Mesendoderm (in vitro differentiated cells): ENCODE measurements around the gene TMEM222.

Experiments used
- DNase-seq: peaks from one replicate; pipeline ENCODE4 v3.0.0; 2013
- H2AK5ac ChIP-seq: 2 replicates; pipeline ENCODE4 v1.6.1; 2013; ENCODE audit warnings: low read length, inconsistent platforms
- H2BK120ac ChIP-seq: 2 replicates; pipeline ENCODE4 v1.6.1; 2013; ENCODE audit warnings: low read depth, mild to moderate bottlenecking, low read length, moderate library complexity, mixed read lengths
- H2BK15ac ChIP-seq: replicated peaks from 2 replicates; pipeline ENCODE4 v1.6.1; 2013; ENCODE audit warnings: low read depth, mild to moderate bottlenecking, moderate library complexity
- H2BK5ac ChIP-seq: 2 replicates; pipeline ENCODE4 v1.6.1; 2013; ENCODE audit warnings: low read length, inconsistent platforms
- H3K18ac ChIP-seq: 2 replicates; pipeline ENCODE4 v1.6.1; 2013; ENCODE audit warnings: mild to moderate bottlenecking, low read length, mixed read lengths
- H3K23ac ChIP-seq: one replicate; pipeline ENCODE4 v1.6.1; 2013; ENCODE audit warnings: low read length
- H3K27ac ChIP-seq: 2 replicates; pipeline ENCODE4 v1.5.1; 2013; ENCODE audit warnings: low read depth, mild to moderate bottlenecking, inconsistent platforms, low read length, moderate library complexity
- H3K27me3 ChIP-seq: 2 replicates; pipeline ENCODE4 v1.6.1; 2013; ENCODE audit warnings: low read length, control low read depth, mild to moderate bottlenecking, inconsistent platforms; ENCODE audit not compliant: insufficient read depth, poor library complexity
- H3K36me3 ChIP-seq: 2 replicates; pipeline ENCODE4 v1.6.1; 2013; ENCODE audit warnings: low read length, inconsistent platforms; ENCODE audit not compliant: control insufficient read depth, insufficient read depth
- H3K4ac ChIP-seq: one replicate; pipeline ENCODE4 v1.6.1; 2013; ENCODE audit warnings: low read depth, mild to moderate bottlenecking, low read length, moderate library complexity
- H3K4me1 ChIP-seq: 2 replicates; pipeline ENCODE4 v1.6.1; 2013; ENCODE audit warnings: low read depth, low read length, inconsistent platforms; ENCODE audit not compliant: control insufficient read depth
- H3K4me2 ChIP-seq: 2 replicates; pipeline ENCODE4 v1.6.1; 2013; ENCODE audit warnings: low read length
- H3K4me3 ChIP-seq: 2 replicates; pipeline ENCODE4 v1.5.1; 2013; ENCODE audit warnings: mild to moderate bottlenecking, low read length
- H3K56ac ChIP-seq: one replicate; pipeline ENCODE4 v1.6.1; 2013; ENCODE audit warnings: low read length
- H3K79me1 ChIP-seq: 2 replicates; pipeline ENCODE4 v1.6.1; 2013; ENCODE audit warnings: low read length, inconsistent platforms
- H3K79me2 ChIP-seq: 2 replicates; pipeline ENCODE4 v1.6.1; 2013; ENCODE audit warnings: mild to moderate bottlenecking, low read length; ENCODE audit not compliant: control insufficient read depth, insufficient read depth
- H3K9ac ChIP-seq: 2 replicates; pipeline ENCODE4 v1.6.1; 2013; ENCODE audit warnings: low read length, inconsistent platforms
- H4K5ac ChIP-seq: one replicate; pipeline ENCODE4 v1.6.1; 2013; ENCODE audit warnings: low read length
- H4K8ac ChIP-seq: one replicate; pipeline ENCODE4 v1.6.1; 2013; ENCODE audit warnings: low read depth, mild to moderate bottlenecking, control low read depth, low read length, moderate library complexity
- WGBS: extraction: QIAGEN DNeasy Blood & Tissue Kit; methylation state at CpG from one replicate; pipeline ENCODE4 v1.1.7; 2013; ENCODE audit warnings: low lambda C conversion rate, missing lambda C conversion rate; ENCODE audit not compliant: insufficient coverage; ENCODE audit errors: extremely low coverage; 5-methylcytosine and 5-hydroxymethylcytosine counted together

TMEM222 gene

DNA sequence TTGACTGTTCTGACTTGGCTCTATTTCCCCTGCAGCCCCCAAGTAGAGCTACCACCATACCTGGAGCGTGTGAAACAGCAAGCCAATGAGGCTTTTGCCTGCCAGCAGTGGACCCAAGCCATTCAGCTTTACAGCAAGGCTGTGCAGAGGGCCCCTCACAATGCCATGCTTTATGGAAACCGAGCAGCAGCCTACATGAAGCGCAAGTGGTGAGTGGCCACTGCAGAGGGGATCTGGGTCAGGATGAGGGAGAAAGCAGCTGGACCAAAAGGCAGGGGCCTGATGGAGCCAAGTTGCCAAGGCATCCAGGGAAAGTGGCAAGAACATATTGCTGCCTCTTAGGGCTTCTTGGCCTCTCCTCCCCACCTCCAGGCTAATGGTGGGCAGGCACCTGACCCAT, 24.1 kb upstream of the TMEM222 start:
- Histone ChIP-seq H4K8ac (no peak overlapping the region), H3K36me3 (no peaks in the 10 kb centered on the region), H2AK5ac (no peak overlapping the region), H4K5ac (no peak overlapping the region), H3K23ac (no peak overlapping the region), H3K4me2 (no peak overlapping the region), H3K79me2 (no peaks in the 10 kb centered on the region), H3K4me1 (peaks cover 13% of the 10 kb centered on the region), H3K18ac (no peak overlapping the region), H3K27me3 (no peaks in the 10 kb centered on the region), H3K79me1 (no peaks in the 10 kb centered on the region), H2BK120ac (no peak overlapping the region), H2BK5ac (no peak overlapping the region), H3K9ac (no peak overlapping the region), H3K4ac (no peak overlapping the region), H3K56ac (no peak overlapping the region), H3K27ac (no peak overlapping the region), H3K4me3 (no peak overlapping the region), H2BK15ac (no peak overlapping the region)
- no CpG with 5 or more reads among the region's 3 CpGs for WGBS
- DNase-seq: no peak

DNA sequence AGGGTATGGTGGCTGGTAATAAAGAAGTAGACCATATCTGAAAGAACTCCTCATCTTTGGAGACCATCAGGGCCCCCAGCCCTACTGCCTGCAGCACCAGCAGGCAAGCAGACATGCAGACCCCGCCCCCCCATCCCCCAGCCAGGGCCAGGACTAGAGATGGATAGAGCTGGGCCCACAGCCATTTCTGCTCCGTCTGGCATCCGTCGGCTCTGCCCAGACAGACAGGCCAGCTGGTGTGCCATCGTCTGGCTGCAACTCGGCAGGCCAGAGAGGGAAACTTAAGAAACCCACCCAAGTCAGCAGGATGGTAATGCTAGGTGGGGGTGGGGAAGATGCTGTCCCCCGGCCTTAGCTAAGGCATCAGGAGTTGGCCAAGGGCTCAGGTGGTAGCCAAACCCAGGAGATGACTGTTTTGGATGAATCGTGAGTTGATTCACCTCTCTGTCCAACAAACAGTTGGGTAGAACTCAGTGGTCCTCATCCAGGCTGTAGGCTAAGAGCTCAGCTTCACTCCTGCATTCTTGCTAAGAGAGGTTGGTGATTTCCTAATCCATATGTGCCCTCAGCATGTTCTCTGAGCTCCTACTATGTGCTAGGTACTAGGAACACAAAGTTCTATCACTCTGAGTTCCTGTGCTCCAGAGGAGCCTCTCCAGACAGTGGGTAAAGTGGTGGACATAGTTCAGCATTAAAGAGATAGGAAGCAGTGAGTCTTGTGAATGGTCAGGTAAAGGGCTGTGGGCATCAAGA, 23.2 kb upstream of the TMEM222 start:
- H3K27ac ChIP-seq: peak overlapping the region; percentile 63
- no peaks in the 10 kb centered on the region for H3K79me2 ChIP-seq
- no peaks in the 10 kb centered on the region for H3K27me3 ChIP-seq
- no peak overlapping the region for H4K8ac ChIP-seq
- H3K36me3 ChIP-seq: no peaks in the 10 kb centered on the region
- peak overlapping the region; percentile 1 for H3K4ac ChIP-seq
- no peak overlapping the region for H2BK15ac ChIP-seq
- H4K5ac ChIP-seq: no peak overlapping the region
- no peak for DNase-seq
- peak overlapping the region; percentile 21 for H3K18ac ChIP-seq
- peak overlapping the region; percentile 82 for H2BK5ac ChIP-seq
- H3K56ac ChIP-seq: peak overlapping the region; percentile 45
- H3K4me3 ChIP-seq: no peak overlapping the region
- H2AK5ac ChIP-seq: peak overlapping the region; percentile 35
- no CpG with 5 or more reads among the region's 8 CpGs for WGBS
- no peak overlapping the region for H3K4me2 ChIP-seq
- peaks cover 13% of the 10 kb centered on the region for H3K4me1 ChIP-seq
- H3K23ac ChIP-seq: peak overlapping the region; percentile 97
- H3K79me1 ChIP-seq: no peaks in the 10 kb centered on the region
- no peak overlapping the region for H2BK120ac ChIP-seq
- H3K9ac ChIP-seq: peak overlapping the region; percentile 50

DNA sequence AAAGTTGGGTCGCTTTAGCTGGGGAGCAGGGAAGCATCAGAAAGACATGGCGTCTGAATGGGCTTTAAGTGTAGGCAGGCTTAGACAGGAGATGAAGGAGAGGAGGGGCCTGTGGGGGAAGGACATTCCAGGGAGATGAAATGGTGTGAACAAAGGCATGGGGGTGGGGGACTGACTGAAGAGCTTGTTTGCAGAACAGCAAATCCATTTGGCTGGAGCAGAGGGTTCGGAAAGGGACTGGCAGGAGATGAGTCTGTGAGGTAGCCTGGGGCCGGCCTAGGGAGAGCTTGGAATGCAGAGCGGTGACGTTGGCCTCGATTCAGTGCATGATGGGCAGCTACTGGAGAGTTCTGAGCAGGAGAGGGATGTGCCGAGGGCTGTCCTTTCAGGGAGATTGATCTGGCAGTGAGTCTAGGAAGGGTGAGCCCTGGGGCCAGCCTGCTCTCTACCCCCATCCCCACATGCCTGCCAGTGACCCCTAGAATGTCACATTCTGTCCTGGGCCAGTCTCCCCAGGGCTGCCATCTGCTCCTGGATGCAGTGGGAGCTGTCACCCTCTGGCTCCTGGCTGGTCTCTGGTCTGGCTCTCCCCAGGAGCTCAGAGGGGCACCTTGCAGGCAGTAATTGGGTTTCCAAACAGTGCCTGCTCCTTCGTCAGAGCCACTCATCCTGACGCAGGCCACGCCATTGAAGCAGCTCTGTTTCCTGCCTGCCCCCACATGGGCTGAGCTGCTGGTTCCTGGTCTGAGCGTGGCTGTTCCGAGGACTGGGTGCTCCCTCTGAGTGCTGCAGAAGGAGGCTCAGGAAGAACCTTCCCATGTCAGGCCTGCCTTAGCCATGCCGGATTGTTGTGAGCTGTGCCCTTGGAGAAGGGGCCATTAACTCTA, 22.3 kb upstream of the TMEM222 start:
- Histone ChIP-seq H3K4ac (peak overlapping the region; percentile 72), H3K27ac (peak overlapping the region; percentile 85), H3K27me3 (no peaks in the 10 kb centered on the region), H4K8ac (no peak overlapping the region), H2AK5ac (peak overlapping the region; percentile 22), H3K18ac (no peak overlapping the region), H3K23ac (peak overlapping the region; percentile 97), H2BK5ac (peak overlapping the region; percentile 82), H3K79me2 (no peaks in the 10 kb centered on the region), H4K5ac (no peak overlapping the region), H3K4me2 (no peak overlapping the region), H2BK15ac (no peak overlapping the region), H3K36me3 (no peaks in the 10 kb centered on the region), H3K79me1 (no peaks in the 10 kb centered on the region), H2BK120ac (no peak overlapping the region), H3K4me1 (peaks cover 13% of the 10 kb centered on the region), H3K56ac (peak overlapping the region; percentile 81), H3K4me3 (no peak overlapping the region), H3K9ac (peak overlapping the region; percentile 50)
- DNase-seq: peak; percentile 99
- WGBS: no CpG with 5 or more reads among the region's 14 CpGs

DNA sequence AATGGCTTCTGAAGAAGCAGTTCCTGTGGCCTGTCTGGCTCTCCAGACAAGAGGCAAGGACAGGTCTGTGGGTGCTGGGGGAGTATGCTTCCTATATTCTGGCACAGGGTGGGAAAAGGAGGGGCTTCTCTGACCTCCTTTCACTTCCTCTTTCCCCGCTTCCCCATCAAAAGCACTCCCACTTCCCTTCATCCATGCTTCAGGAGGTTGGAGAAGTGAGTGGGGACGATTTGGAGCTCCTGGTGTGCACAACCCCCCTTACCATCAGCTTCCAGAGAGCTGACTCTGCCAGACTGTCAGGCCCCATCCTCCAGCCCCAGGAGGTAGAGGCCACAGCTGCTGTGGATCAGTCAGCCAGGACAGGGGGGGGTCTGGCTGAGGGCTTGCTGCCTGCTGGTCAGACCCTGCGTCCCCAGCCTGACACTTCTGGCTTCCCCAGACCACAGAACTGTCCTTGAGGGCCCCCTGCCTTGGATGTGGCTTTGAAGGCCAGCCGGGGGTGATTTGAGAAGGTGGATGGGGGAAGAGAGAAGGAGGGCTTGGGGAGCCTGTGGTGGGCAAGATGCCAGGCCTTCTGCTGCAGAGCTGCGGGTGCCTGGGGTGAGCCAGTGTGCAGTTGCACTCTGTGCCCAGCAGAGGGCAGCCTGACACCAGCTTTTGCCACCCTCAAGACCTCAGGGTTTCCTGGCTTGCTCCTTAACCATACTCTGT, 21.5 kb upstream of the TMEM222 start:
- Histone ChIP-seq H3K9ac (peak overlapping the region; percentile 39), H4K5ac (no peak overlapping the region), H3K4me3 (no peak overlapping the region), H3K4ac (no peak overlapping the region), H2BK15ac (no peak overlapping the region), H3K4me2 (no peak overlapping the region), H3K79me2 (no peaks in the 10 kb centered on the region), H3K27ac (peak overlapping the region; percentile 85), H2BK5ac (no peak overlapping the region), H3K4me1 (peaks cover 13% of the 10 kb centered on the region), H3K56ac (peak overlapping the region; percentile 81), H3K79me1 (no peaks in the 10 kb centered on the region), H3K23ac (no peak overlapping the region), H3K27me3 (no peaks in the 10 kb centered on the region), H3K36me3 (no peaks in the 10 kb centered on the region), H2BK120ac (no peak overlapping the region), H2AK5ac (no peak overlapping the region), H4K8ac (no peak overlapping the region), H3K18ac (no peak overlapping the region)
- WGBS: no CpG with 5 or more reads among the region's 5 CpGs
- DNase-seq: peak; percentile 89

DNA sequence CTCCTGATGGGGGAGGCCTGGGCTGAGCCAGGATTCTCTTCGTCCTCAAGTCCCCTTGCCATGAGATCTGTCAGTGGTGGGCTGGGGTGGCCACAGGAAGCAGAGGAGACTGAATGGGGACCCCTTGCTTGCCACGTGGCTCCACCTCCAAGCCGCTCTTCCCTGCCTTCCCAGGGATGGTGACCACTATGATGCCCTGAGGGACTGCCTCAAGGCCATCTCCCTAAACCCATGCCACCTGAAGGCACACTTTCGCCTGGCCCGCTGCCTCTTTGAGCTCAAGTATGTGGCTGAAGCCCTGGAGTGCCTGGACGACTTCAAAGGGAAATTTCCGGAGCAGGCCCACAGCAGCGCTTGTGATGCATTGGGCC, 20.9 kb upstream of the TMEM222 start:
- Histone ChIP-seq H3K4me3 (no peak overlapping the region), H3K36me3 (no peaks in the 10 kb centered on the region), H4K5ac (no peak overlapping the region), H3K79me1 (no peaks in the 10 kb centered on the region), H3K9ac (peak overlapping the region; percentile 41), H4K8ac (no peak overlapping the region), H3K79me2 (no peaks in the 10 kb centered on the region), H3K27me3 (no peaks in the 10 kb centered on the region), H3K4ac (no peak overlapping the region), H3K27ac (no peak overlapping the region), H2AK5ac (no peak overlapping the region), H3K4me1 (peaks cover 13% of the 10 kb centered on the region), H3K18ac (no peak overlapping the region), H3K56ac (peak overlapping the region; percentile 50), H2BK5ac (no peak overlapping the region), H2BK15ac (no peak overlapping the region), H3K4me2 (no peak overlapping the region), H2BK120ac (no peak overlapping the region), H3K23ac (no peak overlapping the region)
- no CpG with 5 or more reads among the region's 8 CpGs for WGBS
- no peak for DNase-seq
